HEK293 (cell line): ENCODE measurements around the gene WDR55.

Source experiments
- CTCF ChIA-PET: fragments of 350-600 bp; formaldehyde crosslinking; extraction: SDS; loops from one replicate; lab custom pipeline; 2021; ENCODE audit warnings: antibody characterized with exemption; lab: Yijun Ruan, JAX
- POLR2A ChIA-PET: fragments of 300-600 bp; formaldehyde crosslinking; extraction: SDS; loops from one replicate; lab custom pipeline; 2020; ENCODE audit warnings: antibody characterized with exemption, inconsistent platforms; lab: Yijun Ruan, JAX
- H3K27ac ChIP-seq: fragments of 200-500 bp; sonication (Bioruptor generic); 2 replicates; pipeline ENCODE4 v1.5.1; 2014; ENCODE audit warnings: low read depth, low read length, control low read depth, inconsistent platforms; ENCODE audit errors: extremely low read depth
- H3K36me3 ChIP-seq, 2 experiments: fragments of 200-500 bp in 1 of 2; sonication (Bioruptor generic) in 1 of 2; 1 replicate in 1 of 2; 2 replicates in 1 of 2; pipeline ENCODE4 v1.5.1; 2014 to 2017; ENCODE audit warnings: inconsistent platforms in 2 of 2, low read length in 2 of 2; ENCODE audit not compliant: control insufficient read depth in 2 of 2, insufficient read depth in 1 of 2
- H3K4me1 ChIP-seq: fragments of 200-500 bp; sonication (Bioruptor generic); 2 replicates; pipeline ENCODE4 v1.5.1; 2014; ENCODE audit warnings: mild to moderate bottlenecking, low read length, inconsistent platforms; ENCODE audit not compliant: control insufficient read depth, insufficient read depth
- H3K4me3 ChIP-seq: 2 replicates; pipeline ENCODE4 v1.5.1; 2011; ENCODE audit warnings: low read depth, mild to moderate bottlenecking, control low read depth, low read length, moderate library complexity
- H3K9me3 ChIP-seq: fragments of 200-500 bp; sonication (Bioruptor generic); 2 replicates; pipeline ENCODE4 v1.5.1; 2014; ENCODE audit warnings: low read depth, low read length, inconsistent platforms; ENCODE audit not compliant: control insufficient read depth, insufficient read depth
- GLIS2 ChIP-seq: fragments of 450-650 bp; formaldehyde crosslinking; IDR thresholded peaks from 2 replicates; pipeline ENCODE4 v1.5.1; 2016; ENCODE audit warnings: missing biosample characterization, missing genetic modification characterization
- HOXC10 ChIP-seq: sonication (generic); formaldehyde crosslinking; IDR thresholded peaks from 2 replicates; pipeline ENCODE4 v1.8.1; 2023; ENCODE audit warnings: mild to moderate bottlenecking, missing genetic modification reagents
- KLF8 ChIP-seq: fragments of 450-650 bp; formaldehyde crosslinking; IDR thresholded peaks from 2 replicates; pipeline ENCODE4 v1.5.1; 2016; ENCODE audit warnings: missing biosample characterization, missing genetic modification characterization
- TCF7L2 ChIP-seq: IDR thresholded peaks from 2 replicates; pipeline ENCODE4 v1.6.1; 2011; ENCODE audit warnings: low read depth, mild to moderate bottlenecking, inconsistent platforms, low read length, moderate library complexity, borderline replicate concordance
- YY2 ChIP-seq: fragments of 450-650 bp; formaldehyde crosslinking; IDR thresholded peaks from 2 replicates; pipeline ENCODE4 v1.5.1; 2016; ENCODE audit warnings: missing biosample characterization, missing genetic modification characterization
- ZBTB11 ChIP-seq: fragments of 450-650 bp; formaldehyde crosslinking; conservative IDR thresholded peaks from 2 replicates; pipeline ENCODE4 v1.5.1; 2016; ENCODE audit warnings: low read depth, missing biosample characterization, missing genetic modification characterization
- ZBTB6 ChIP-seq: fragments of 450-650 bp; formaldehyde crosslinking; IDR thresholded peaks from 2 replicates; pipeline ENCODE4 v1.5.1; 2017; ENCODE audit warnings: missing biosample characterization, missing genetic modification characterization
- ZIC2 ChIP-seq: fragments of 450-650 bp; formaldehyde crosslinking; IDR thresholded peaks from 2 replicates; pipeline ENCODE4 v1.5.1; 2016; ENCODE audit warnings: missing biosample characterization, missing genetic modification characterization
- ZNF16 ChIP-seq: fragments of 450-650 bp; formaldehyde crosslinking; IDR thresholded peaks from 2 replicates; pipeline ENCODE4 v1.5.1; 2016; ENCODE audit warnings: low read depth, missing biosample characterization, missing genetic modification characterization
- ZNF23 ChIP-seq: fragments of 450-650 bp; formaldehyde crosslinking; IDR thresholded peaks from 2 replicates; pipeline ENCODE4 v1.5.1; 2016; ENCODE audit warnings: missing biosample characterization, missing genetic modification characterization, borderline replicate concordance
- ZNF24 ChIP-seq: fragments of 450-650 bp; formaldehyde crosslinking; IDR thresholded peaks from 2 replicates; pipeline ENCODE4 v1.5.1; 2016; ENCODE audit warnings: missing biosample characterization, missing genetic modification characterization
- ZNF350 ChIP-seq: fragments of 450-650 bp; formaldehyde crosslinking; IDR thresholded peaks from 2 replicates; pipeline ENCODE4 v1.5.0; 2017; ENCODE audit warnings: missing biosample characterization, mild to moderate bottlenecking, missing genetic modification characterization
- ZNF394 ChIP-seq: fragments of 450-650 bp; formaldehyde crosslinking; IDR thresholded peaks from 2 replicates; pipeline ENCODE4 v1.5.1; 2016; ENCODE audit warnings: missing biosample characterization, missing genetic modification characterization, mild to moderate bottlenecking, moderate library complexity, borderline replicate concordance
- ZNF501 ChIP-seq: fragments of 450-650 bp; formaldehyde crosslinking; IDR thresholded peaks from 2 replicates; pipeline ENCODE4 v1.5.1; 2016; ENCODE audit warnings: missing biosample characterization, missing genetic modification characterization
- ZNF530 ChIP-seq: fragments of 450-650 bp; formaldehyde crosslinking; IDR thresholded peaks from 2 replicates; pipeline ENCODE4 v1.5.1; 2016; ENCODE audit warnings: low read depth, missing biosample characterization, missing genetic modification characterization
- ZNF670 ChIP-seq: fragments of 450-650 bp; formaldehyde crosslinking; IDR thresholded peaks from 2 replicates; pipeline ENCODE4 v1.5.1; 2016; ENCODE audit warnings: missing biosample characterization, missing genetic modification characterization, low read depth
- ZNF777 ChIP-seq: fragments of 450-650 bp; formaldehyde crosslinking; IDR thresholded peaks from 2 replicates; pipeline ENCODE4 v1.5.1; 2017; ENCODE audit warnings: missing biosample characterization, missing genetic modification characterization, borderline replicate concordance
- ZNF843 ChIP-seq: fragments of 450-650 bp; formaldehyde crosslinking; IDR thresholded peaks from 2 replicates; pipeline ENCODE4 v1.5.1; 2016; ENCODE audit warnings: missing biosample characterization, missing genetic modification characterization

Gene WDR55

DNA sequence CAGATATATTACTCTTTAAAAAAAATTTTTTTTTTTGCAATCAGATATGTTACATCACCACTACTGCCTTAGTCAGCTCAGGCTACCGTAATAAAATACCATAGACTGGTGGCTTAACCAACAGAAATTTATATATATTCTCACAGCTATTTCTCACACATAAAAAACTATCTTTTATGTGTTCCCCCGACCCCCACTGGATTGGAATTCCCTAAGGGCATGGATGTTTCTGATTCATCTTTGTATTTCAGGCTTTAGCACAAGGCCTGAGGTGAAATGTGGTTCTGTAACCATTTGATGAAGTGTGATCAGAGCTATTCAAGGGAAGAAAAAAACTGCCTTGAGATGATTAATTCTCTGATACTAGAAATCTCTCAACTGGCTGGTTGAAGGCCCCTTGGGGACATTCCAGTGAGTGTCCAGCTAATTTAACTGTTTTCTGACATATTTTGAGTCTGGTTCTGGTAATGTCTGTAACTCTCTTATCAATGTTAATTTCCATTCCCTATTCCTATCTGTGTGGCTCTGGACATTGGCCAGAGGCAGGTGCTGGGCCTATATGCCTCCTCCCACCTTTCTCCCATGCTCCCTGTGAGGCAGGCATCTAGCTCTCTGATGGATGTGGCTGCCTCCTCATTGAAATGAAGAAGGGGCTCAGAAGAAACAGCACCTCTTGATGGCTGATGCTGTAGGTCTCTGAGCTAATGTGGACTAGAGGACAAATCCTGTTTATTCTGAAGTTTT, 34.2 kb upstream of the WDR55 start (continued):
- no peak for TF ChIP-seq ZNF23
- TF ChIP-seq ZNF24 (tag by site-specific recombination), result no peak
- no peak for TF ChIP-seq ZNF670
- no peak for TF ChIP-seq ZNF843 (tag by site-specific recombination)
- no peak for TF ChIP-seq HOXC10 (CRISPR knock-in tag)
- no peak for TF ChIP-seq GLIS2 (tag by site-specific recombination)
- no peak for TF ChIP-seq ZIC2 (tag by site-specific recombination)
- no peak for TF ChIP-seq ZNF16
- TF ChIP-seq, all 188 proteins: peak for 0

DNA sequence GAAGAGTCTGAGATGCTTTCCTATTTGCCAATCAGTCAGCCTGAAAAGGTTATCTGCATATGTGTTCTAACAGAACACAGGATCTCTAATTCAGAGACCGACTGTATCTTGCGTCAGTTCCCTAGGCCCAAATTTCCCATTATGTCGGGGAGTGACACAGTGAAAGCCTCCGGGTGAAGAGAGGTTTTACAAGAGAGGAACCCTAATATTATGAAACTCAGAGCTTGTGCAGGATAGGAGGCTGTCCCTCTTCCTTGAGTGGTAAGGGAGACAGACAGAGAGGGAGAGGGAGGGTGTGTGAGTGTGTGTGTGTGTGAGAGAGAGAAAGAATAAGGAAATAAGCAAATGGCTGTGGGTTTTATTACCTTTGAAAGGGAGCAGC, 33.7 kb upstream of the WDR55 start:
- ChIA-PET POLR2A (interaction anchor here (1.3 to 1.5 kb wide), 2 partner anchors 17 kb away, joined by 3 to 8 read pairs; partner anchors contain the start of genes IK and NDUFA2), CTCF (interaction anchor here (0.6 kb wide), 2 partner anchors 18 to 44 kb away, joined by 3 to 4 read pairs; no protein-coding TSS in a partner anchor)
- Histone ChIP-seq H3K4me3 (no peak overlapping the region), H3K9me3 (no peaks in the 10 kb centered on the region; the same call in 1 of the 2 replicates), H3K4me1 (no peaks in the 10 kb centered on the region), H3K36me3 (no peaks in the 10 kb centered on the region), H3K27ac (no peak overlapping the region)
- no peak for TF ChIP-seq ZNF394
- no peak for TF ChIP-seq KLF8 (tag by site-specific recombination)

DNA sequence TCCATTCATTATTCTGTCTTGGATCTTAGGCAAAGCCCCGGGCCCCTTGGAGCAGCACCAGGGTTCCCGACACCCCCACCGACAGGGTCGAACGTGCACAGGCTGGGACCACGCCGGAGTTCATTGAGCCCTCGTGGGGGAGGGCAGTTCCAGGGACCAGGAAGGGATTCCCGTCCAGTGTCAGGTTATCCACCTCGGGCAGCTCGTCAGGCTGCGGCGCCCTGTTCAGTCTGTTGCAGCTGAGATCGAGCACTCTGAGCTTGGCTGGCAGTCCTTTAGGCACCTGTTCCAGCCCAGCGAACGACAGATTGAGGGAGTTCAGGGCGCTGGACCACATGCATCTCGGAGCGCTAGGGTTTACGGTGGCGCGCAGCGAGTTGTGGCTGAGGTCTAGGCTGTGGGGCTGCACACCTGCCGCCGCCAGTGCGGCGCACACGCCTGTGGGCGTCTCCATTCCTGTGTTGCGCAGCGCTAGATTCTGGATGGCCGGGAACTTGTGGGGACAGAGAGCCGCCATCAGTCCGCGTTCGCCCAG, 32.8 kb upstream of the WDR55 start:
- CTCF ChIA-PET, result no interaction called here
- POLR2A ChIA-PET, result interaction anchor here (1.3 to 1.4 kb wide), 2 partner anchors 16 to 75 kb away, joined by 3 to 5 read pairs; partner anchors contain the start of genes IK, NDUFA2 and SRA1
- no peaks in the 10 kb centered on the region for H3K4me1 ChIP-seq
- H3K4me3 ChIP-seq, result no peak overlapping the region
- H3K27ac ChIP-seq, result no peak overlapping the region
- TF ChIP-seq ZNF777 (tag by site-specific recombination) (no peak), ZBTB6 (no peak), YY2 (tag by site-specific recombination) (no peak), ZBTB11 (tag by site-specific recombination) (no peak), TCF7L2 (no peak), ZNF843 (tag by site-specific recombination) (no peak), ZNF530 (no peak), ZNF394 (no peak), ZNF350 (tag by site-specific recombination) (no peak), ZNF501 (tag by site-specific recombination) (no peak)
- no peaks in the 10 kb centered on the region for H3K36me3 ChIP-seq
- H3K9me3 ChIP-seq, result no peaks in the 10 kb centered on the region; the same call in 1 of the 2 replicates
